AG04450 (cell line): ENCODE results near the gene CLDN7. TPM values are rescaled to one million over a fixed set of nuclear protein-coding genes. Genes with fewer than 3 reads are reported as not detected.
A peak's percentile ranks its signal among the peaks of the same experiment; 100 is the strongest.

Experiments
- CTCF ChIA-PET: fragments of 300-600, 350-600 bp; formaldehyde crosslinking; extraction: SDS; loops from one replicate; lab custom pipeline; 2022; ENCODE audit warnings: antibody characterized with exemption, inconsistent platforms; lab: Charles Lee
- POLR2A ChIA-PET: fragments of 350-600 bp; formaldehyde crosslinking; extraction: SDS; loops from one replicate; lab custom pipeline; 2021; ENCODE audit warnings: antibody characterized with exemption, inconsistent platforms; lab: Yijun Ruan, JAX
- DNase-seq: peaks from one replicate; pipeline ENCODE4 v3.0.0-alpha.2; 2011; ENCODE audit warnings: low read depth, low spot score
- H3K27ac ChIP-seq: one replicate; pipeline ENCODE4 v1.5.1; 2012; ENCODE audit warnings: low read depth, low read length, control low read depth
- H3K27me3 ChIP-seq: one replicate; pipeline ENCODE4 v1.6.0; 2012; ENCODE audit warnings: low read length; ENCODE audit not compliant: control insufficient read depth, insufficient read depth
- H3K4me3 ChIP-seq: 2 replicates; pipeline ENCODE4 v1.5.1; 2011; ENCODE audit warnings: mild to moderate bottlenecking, low read depth, low read length, control low read depth
- H3K9me3 ChIP-seq: 2 replicates; pipeline ENCODE4 v1.5.1; 2012; ENCODE audit warnings: low read length; ENCODE audit not compliant: control insufficient read depth, insufficient read depth
- polyA plus RNA-seq: library from polyadenylated mRNA; depleted of rRNA; stranded (reverse); fragments of >200 nt; gene quantifications from 2 replicates; pipeline ENCODE4 v1.2.3, GENCODE V29; 2011
- TF ChIP-seq, protein P1 (sequence below): IDR thresholded peaks from 2 replicates; pipeline ENCODE4 v1.5.1; 2011; ENCODE audit warnings: low read depth, low read length, control low read depth, inconsistent platforms

The CLDN7 gene
- polyA plus RNA-seq, 1 experiment, result 0.84 TPM

DNA sequence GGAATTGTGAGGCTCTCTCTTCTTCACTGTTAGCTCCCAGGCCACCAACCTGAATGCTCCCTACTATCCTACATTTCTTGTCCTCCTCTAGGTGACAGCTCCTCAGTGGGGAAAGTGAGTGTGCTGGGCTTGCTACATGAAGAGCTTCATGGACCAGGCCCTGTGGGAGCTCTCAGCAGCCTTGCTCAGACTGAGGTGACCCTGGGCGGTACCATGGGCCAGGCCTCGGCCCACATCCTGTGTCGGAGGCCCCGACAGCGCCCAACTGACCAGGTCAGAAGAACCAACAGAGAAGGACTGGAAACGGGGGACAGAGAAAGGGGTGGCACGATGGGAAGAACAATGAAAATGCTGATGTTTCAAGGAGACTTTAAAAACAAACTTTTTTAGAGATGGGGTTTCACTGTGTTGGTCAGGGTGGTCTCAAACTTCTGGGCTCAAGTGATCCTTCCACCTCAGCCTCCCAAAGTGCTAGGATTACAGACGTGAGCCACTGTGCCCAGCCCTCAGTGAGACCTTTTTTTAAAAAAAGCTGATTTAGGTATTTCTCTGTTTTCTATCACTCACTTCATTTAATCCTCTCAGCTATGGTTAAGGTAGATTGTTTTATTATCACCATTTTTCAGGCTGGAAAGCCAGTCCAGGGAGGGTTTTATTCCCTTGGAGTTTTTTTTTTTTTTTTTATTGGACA, 5.4 kb downstream of the CLDN7 start:
- Histone ChIP-seq H3K9me3 (no peaks in the 10 kb centered on the region; the same call in 1 of the 2 replicates), H3K27me3 (peaks cover 1% of the 10 kb centered on the region), H3K27ac (no peak overlapping the region), H3K4me3 (no peak overlapping the region)
- no peak for DNase-seq
- CTCF ChIA-PET, result interaction anchor here (1.3 kb wide), 1 partner anchor 23 kb away, joined by 3 read pairs; no protein-coding TSS in a partner anchor
- TF ChIP-seq, protein P1, sequence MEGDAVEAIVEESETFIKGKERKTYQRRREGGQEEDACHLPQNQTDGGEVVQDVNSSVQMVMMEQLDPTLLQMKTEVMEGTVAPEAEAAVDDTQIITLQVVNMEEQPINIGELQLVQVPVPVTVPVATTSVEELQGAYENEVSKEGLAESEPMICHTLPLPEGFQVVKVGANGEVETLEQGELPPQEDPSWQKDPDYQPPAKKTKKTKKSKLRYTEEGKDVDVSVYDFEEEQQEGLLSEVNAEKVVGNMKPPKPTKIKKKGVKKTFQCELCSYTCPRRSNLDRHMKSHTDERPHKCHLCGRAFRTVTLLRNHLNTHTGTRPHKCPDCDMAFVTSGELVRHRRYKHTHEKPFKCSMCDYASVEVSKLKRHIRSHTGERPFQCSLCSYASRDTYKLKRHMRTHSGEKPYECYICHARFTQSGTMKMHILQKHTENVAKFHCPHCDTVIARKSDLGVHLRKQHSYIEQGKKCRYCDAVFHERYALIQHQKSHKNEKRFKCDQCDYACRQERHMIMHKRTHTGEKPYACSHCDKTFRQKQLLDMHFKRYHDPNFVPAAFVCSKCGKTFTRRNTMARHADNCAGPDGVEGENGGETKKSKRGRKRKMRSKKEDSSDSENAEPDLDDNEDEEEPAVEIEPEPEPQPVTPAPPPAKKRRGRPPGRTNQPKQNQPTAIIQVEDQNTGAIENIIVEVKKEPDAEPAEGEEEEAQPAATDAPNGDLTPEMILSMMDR, result no peak
- POLR2A ChIA-PET, result no interaction called here

DNA sequence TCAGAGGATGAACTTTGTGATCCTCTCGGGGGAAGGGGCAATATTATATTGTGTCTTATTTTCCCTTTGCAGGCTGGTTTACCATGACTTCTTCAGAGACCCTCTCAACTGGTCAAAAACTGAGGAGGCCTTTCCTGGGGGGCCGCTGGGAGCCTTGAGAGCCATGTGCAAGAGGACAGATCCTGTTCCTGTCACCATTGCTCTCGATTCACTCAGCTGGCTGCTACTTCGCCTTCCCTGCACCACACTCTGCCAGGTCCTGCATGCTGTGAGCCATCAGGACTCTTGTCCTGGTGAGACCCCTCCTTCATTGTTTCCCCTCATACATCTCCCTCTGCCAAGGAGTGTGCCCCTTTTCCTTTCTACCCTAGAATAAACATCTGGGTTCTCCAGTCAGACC, 7.8 kb downstream of the CLDN7 start:
- Histone ChIP-seq H3K9me3 (no peaks in the 10 kb centered on the region; the same call in 1 of the 2 replicates), H3K27me3 (no peaks in the 10 kb centered on the region), H3K4me3 (no peak overlapping the region), H3K27ac (no peak overlapping the region)
- ChIA-PET CTCF (interaction anchor here (1.4 kb wide), 1 partner anchor 306 kb away, joined by 3 read pairs; no protein-coding TSS in a partner anchor), POLR2A (interaction anchor here (0.6 kb wide), 1 partner anchor 16 kb away, joined by 5 read pairs; no protein-coding TSS in a partner anchor)
- TF ChIP-seq, protein P1, result no peak
- no peak for DNase-seq

DNA sequence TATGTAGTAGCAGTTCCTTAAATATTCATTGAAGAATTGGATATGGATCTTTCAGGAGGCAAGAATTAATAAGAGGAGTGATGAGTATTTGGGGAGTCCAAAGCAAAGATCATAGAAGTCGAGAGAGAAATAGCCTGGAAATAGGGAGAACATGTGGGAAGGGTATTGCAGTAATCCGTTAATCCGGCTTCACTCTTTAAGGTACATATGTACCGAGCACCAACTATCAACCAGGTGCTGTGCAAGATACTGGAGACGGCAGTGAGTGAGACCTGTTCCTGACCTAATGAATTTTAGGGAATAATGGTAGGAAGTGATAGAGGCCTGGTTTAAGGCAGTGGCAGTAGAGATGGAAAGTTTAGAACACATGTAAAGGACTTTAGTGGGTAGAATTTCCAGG, 9.2 kb downstream of the CLDN7 start:
- no peak for DNase-seq
- Histone ChIP-seq H3K4me3 (peak overlapping the region; percentile 93), H3K9me3 (no peaks in the 10 kb centered on the region; the same call in 1 of the 2 replicates), H3K27me3 (no peaks in the 10 kb centered on the region), H3K27ac (no peak overlapping the region)
- POLR2A ChIA-PET, result no interaction called here
- CTCF ChIA-PET, result no interaction called here
- TF ChIP-seq, protein P1, result no peak

DNA sequence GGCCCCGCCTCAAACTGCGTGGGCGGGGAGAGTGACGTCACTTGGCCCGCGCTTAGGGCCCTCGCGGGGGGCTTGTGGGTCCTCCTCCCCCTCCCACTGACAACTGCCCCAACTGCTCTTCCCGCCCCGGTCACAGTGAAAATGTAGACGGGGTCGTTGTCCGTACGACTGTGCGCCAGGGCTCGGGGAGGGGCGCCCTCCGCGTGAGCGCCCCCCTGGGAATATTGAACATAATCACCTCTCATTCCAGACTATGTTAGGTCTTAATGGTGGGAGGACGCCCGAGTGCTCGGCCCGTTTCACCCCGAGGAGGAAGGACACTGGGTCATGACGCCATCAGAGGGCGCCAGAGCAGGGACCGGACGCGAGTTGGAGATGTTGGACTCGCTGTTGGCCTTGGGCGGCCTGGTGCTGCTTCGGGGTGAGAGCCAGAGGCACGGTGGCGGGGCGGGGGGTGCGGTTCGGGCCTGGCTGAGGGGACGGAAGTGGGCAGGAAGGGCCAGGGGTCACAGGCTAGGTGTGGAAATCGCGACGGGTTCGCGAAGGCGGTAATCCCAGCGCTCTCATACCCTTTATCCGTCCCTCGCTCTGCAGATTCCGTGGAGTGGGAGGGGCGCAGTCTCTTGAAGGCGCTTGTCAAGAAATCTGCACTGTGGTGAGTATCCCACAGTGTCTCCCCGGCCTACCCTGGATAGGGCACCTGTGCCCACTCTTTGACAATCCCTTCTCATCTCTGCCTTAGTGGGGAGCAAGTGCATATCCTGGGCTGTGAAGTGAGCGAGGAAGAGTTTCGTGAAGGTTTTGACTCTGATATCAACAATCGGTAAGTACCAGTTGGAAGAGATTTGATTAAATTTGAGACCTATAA, 9.9 kb downstream of the CLDN7 start, which contains the start of gene ELP5:
TSS of gene ELP5 (plus strand) at position 40 of the 868 bp plus-strand sequence. CDS start at position 376, 336 bp downstream.
- Histone ChIP-seq H3K27ac (peak within 1 kb of the TSS; percentile 100), H3K4me3 (peak within 1 kb of the TSS; percentile 93), H3K27me3 (no peaks in the 10 kb centered on the region), H3K9me3 (no peaks in the 10 kb centered on the region; the same call in 1 of the 2 replicates)
- peak; percentile 81 for DNase-seq
- TF ChIP-seq, protein P1, result no peak
- POLR2A ChIA-PET, result interaction anchor here (1.1 to 1.6 kb wide), 3 partner anchors 10 to 62 kb away, joined by 3 to 18 read pairs (median 10); partner anchors contain the start of genes ACADVL, DLG4 and GABARAP
- CTCF ChIA-PET, result no interaction called here
